Right lobe of liver (tissue), 4 donors: ENCODE measurements around the gene ATXN1L.

ENCODE experiments used
- CTCF ChIP-seq, 4 donors: fragments of 200-600 bp in 3 of 4; fragments of 450-650 bp in 1 of 4; IDR thresholded peaks; one replicate each; pipeline versions ENCODE4 v1.5.1 to v1.8.0; 2016 to 2022; ENCODE audit warnings: antibody characterized with exemption in 4 of 4, mild to moderate bottlenecking in 2 of 4
- POLR2A ChIP-seq: fragments of 450-650 bp; IDR thresholded peaks from one replicate; pipeline ENCODE4 v1.6.1; 2017; ENCODE audit warnings: antibody characterized with exemption, mild to moderate bottlenecking
- donor health status: DM: no; HTN: no; CAD: no.
- donor health status: DM: no; HTN: no; CAD: no.
- donor health status: DM: no; HTN: yes; CAD: no.

DNA sequence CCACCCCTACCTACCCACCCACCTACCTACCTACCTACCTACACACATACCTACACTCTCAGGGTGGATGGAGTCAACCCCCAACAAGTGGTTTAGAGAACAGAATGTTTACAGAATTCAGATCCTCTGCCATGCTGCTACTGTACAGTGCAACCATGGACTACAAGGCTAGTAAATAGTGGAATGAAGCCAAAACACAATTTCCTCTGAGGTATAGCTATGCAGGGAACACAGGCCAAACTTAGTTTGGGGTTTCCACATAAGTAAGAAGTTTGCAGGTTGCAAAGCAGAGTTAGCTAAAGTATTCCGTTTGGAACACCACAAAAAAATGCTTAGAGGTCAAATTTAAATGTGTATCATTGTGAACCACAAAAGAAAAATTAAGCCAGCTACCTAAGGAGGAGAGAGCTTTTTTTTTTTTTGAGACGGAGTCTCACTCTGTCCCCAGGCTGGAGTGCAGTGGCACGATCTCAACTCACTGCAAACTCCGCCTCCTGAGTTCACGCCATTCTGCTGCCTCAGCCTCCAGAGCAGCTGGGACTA is 34.4 kb upstream of the ATXN1L start:
- TF ChIP-seq CTCF (IDR thresholded peaks at IDR 0.05) (no peak), POLR2A (no peak)
